Mononuclear cell (primary cell): Measurements from ENCODE around the gene MAPK14. TPM values are rescaled to one million over a fixed set of nuclear protein-coding genes. Genes with fewer than 3 reads are reported as not detected.

Experiments used
- H3K27me3 ChIP-seq: 2 replicates; pipeline ENCODE4 v1.6.0; 2011; ENCODE audit warnings: low read length, control low read depth; ENCODE audit not compliant: insufficient read depth
- H3K4me1 ChIP-seq: 2 replicates; pipeline ENCODE4 v1.5.1; 2011; ENCODE audit warnings: mild to moderate bottlenecking, low read length, control low read depth; ENCODE audit not compliant: insufficient read depth
- H3K4me3 ChIP-seq: 2 replicates; pipeline ENCODE4 v1.5.1; 2011; ENCODE audit warnings: mild to moderate bottlenecking, low read length, moderate library complexity
- H3K9me3 ChIP-seq: 2 replicates; pipeline ENCODE4 v1.5.1; 2011; ENCODE audit warnings: low read depth, mild to moderate bottlenecking, control low read depth, low read length
- total RNA-seq: library from RNA; depleted of rRNA; stranded (reverse); fragments of >200 nt; gene quantifications from one replicate; pipeline ENCODE4 v1.2.3, GENCODE V29; 2012

Gene MAPK14
- total RNA-seq, 1 donor = 86.9 TPM

DNA sequence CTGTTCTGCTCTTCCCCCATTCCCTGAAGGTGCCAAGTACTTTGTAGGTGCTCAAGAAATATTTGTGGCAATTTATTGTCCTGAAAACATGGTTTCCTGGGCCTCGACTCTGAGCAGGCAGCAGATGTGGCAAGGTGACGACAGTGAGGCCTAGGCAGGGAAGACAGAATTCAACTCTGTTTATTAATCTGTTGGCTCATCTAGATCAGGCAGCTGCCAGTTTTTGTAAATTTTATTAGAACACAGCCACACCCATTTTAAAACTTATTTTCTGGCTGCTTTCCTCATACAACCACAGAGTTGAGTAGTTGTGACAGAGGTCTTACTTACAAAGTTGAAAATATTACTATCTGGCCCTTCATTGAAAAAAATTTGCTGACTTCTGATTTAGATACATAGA lies 24.5 kb downstream of the MAPK14 start:
- no peaks in the 10 kb centered on the region for H3K27me3 ChIP-seq
- H3K4me3 ChIP-seq = no peak overlapping the region
- H3K4me1 ChIP-seq = peaks cover 47% of the 10 kb centered on the region
- no peaks in the 10 kb centered on the region for H3K9me3 ChIP-seq

DNA sequence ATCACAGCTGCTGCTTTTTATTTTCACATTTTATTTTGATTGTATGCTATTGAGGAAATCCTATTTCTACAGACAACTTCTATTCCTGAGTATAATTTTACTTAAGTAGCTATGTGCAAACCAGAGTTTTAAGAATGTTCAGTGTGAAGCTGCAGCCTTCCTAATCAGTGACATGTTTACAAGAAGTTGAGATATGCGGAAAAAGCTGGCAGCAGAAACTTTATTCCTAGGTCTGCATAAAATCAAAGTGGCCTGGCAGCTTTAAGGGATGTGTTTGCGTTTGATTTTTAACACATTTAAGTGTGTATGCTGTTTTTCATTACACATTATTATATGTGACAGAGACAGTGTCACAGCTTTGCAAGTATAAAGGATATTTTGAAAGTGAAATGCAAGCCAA lies 26.3 kb downstream of the MAPK14 start:
- Histone ChIP-seq H3K27me3 (no peaks in the 10 kb centered on the region), H3K4me3 (no peak overlapping the region), H3K4me1 (peaks cover 31% of the 10 kb centered on the region), H3K9me3 (no peaks in the 10 kb centered on the region)

DNA sequence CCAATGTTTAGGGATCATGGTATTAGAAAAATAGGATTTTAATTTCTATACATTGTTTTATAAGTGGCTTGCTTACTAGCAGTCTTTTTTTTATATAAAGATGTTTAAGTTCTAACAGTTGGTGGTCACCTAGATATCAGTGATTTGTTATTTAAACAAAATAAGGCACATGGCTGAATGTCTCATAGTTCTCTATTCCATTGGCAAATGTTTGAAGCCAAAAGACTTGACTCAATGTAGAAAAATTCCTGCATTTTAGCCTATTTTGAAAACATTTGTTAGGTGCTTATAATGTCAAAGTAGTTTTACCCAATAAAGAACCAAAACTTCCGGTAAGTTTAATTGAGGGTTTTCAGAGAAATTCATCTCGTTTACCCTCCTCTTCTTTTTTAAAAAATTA lies 26.8 kb downstream of the MAPK14 start:
- Histone ChIP-seq H3K4me1 (peaks cover 25% of the 10 kb centered on the region), H3K27me3 (no peaks in the 10 kb centered on the region), H3K4me3 (no peak overlapping the region), H3K9me3 (no peaks in the 10 kb centered on the region)

DNA sequence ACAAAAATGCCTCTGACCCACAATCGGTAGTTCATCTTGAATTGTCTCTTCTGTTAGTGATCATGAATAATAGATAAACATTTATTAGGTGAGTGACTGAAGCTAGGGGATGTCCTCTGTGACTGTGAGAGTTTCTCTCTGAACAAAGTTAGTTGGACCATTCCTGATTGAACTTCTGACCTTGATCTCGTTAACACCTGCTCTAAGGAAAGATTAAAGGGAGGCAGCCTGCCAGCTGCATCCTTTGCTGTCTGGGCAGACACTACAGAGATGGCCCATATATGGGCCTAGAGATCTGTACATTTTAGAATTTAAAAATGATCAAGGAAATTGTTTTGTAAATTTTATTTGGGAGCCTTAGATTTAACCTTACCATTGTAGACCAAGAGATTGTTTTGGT lies 27.3 kb downstream of the MAPK14 start:
- Histone ChIP-seq H3K27me3 (no peaks in the 10 kb centered on the region), H3K9me3 (no peaks in the 10 kb centered on the region), H3K4me3 (no peak overlapping the region), H3K4me1 (peaks cover 20% of the 10 kb centered on the region)

DNA sequence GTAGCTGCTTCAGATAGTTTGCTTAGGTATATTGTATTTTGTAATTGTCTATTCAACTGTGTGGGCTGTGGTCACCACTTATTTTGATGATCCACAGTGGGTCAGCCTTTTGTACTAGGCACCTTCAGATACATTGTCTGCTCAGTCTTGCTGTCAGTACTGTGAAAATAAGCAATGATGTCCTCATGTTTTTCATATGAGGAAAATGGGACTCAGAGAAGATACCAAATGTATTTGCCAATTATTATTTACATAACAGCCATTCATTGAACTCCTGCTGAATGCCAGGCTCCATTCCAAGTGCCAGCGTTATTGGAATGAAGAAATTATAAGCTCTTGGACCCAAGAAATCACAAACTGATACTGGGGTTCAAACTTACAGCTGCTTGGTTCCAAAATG lies 28.6 kb downstream of the MAPK14 start:
- Histone ChIP-seq H3K4me1 (peaks cover 8% of the 10 kb centered on the region), H3K27me3 (no peaks in the 10 kb centered on the region), H3K4me3 (no peak overlapping the region), H3K9me3 (no peaks in the 10 kb centered on the region)

DNA sequence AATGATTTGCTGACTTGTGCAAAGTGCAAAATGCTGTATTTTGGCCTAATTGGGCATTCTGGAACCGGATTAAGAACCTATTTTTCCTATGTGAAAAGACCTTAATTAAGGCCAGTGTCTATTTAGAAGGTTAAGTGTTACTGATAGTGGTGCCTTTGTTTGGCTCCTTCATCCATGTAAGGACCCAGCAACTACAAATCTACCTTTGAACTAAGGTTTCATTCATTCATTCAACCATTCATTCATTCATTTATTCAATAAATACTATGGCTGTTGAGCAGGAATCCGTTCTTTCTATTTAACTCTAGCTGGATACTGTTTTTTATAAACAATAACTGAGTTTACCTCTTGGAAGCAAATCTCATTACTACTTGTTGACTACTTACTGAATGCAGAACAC lies 33.6 kb downstream of the MAPK14 start:
- Histone ChIP-seq H3K27me3 (no peaks in the 10 kb centered on the region), H3K4me3 (no peak overlapping the region), H3K9me3 (no peaks in the 10 kb centered on the region), H3K4me1 (no peaks in the 10 kb centered on the region)

DNA sequence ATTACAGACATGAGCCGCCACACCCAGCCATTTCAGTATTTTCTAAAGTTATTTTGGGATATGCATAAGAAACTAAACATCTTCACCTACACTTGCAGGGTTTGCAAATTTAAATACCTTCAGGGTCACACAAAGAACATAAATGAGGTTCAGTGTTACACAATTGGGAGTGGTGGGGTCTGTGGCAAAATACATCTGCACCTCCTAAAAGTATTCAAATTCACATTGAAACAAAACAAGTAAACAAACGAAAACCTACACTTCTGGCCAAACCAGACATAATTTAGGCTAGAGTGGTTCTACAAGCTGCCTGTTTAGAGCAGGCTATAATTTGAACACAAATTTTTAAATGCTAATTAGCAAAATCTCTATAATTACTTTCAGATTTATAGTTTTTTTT lies 34.6 kb downstream of the MAPK14 start:
- Histone ChIP-seq H3K9me3 (no peaks in the 10 kb centered on the region), H3K4me3 (no peak overlapping the region), H3K27me3 (no peaks in the 10 kb centered on the region), H3K4me1 (no peaks in the 10 kb centered on the region)

DNA sequence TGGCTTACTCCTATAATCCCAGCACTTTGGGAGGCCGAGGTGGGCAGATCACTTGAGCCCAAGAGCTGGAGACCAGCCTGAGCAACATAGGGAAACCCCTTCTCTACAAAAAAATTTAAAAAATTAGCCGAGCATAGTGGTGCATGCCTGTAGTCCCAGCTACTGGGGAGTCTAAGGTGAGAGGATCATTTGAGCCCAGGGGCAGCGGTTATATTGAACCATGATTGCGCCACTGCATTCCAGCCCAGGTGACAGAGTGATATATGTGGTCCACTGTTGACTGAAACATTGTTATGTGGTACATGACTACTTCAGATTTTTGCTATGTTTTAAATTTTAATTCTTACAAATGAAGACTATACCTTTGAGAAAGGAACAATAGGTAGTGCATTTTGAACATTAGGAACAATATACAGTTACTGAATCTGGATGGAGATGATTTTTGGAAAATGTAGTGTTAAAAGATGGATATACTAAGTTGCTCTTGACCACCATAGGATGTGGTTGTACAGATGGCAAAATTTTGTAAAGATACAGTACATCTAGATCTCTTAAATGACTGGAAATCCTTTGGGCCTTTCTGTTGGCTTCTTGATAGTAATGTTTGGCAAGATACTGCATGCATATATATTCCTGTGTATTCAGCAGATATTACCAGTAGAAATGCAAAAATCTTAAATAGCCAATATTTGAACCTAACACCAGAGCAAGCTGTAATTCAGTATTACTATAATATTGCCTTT lies 35.9 kb downstream of the MAPK14 start:
- Histone ChIP-seq H3K27me3 (no peaks in the 10 kb centered on the region), H3K9me3 (no peaks in the 10 kb centered on the region), H3K4me3 (no peak overlapping the region), H3K4me1 (peaks cover 3% of the 10 kb centered on the region)

DNA sequence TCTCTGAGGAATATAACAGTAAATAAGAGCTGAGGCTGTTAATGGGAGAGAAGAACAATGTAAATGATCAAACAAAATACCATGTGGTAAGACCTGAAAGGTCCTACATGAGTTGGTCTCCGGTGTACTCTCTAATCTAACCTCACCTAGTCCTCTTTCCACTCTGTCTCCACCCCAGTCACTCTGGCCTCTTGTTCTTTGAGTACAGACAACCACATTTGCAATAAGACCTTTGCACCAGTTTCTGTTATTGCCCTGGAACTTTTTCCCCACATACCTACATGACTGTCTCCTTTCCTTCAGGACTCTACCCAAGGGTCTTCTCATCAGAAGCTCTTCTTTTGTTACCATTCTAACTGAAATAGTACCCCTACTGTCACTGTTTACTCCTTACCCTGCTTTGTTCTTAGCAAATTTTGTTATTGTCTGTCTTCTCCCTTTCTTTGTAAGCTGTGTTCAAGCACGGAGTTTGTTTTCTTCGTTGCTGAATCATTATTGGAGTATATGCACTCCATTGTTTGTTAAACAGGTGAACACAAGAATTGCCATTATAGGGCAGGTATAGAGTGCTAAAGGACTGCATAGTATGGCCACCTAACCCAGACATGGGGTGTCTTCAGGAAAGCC lies 37.3 kb downstream of the MAPK14 start:
- H3K9me3 ChIP-seq = no peaks in the 10 kb centered on the region
- no peaks in the 10 kb centered on the region for H3K27me3 ChIP-seq
- peaks cover 3% of the 10 kb centered on the region for H3K4me1 ChIP-seq
- no peak overlapping the region for H3K4me3 ChIP-seq

DNA sequence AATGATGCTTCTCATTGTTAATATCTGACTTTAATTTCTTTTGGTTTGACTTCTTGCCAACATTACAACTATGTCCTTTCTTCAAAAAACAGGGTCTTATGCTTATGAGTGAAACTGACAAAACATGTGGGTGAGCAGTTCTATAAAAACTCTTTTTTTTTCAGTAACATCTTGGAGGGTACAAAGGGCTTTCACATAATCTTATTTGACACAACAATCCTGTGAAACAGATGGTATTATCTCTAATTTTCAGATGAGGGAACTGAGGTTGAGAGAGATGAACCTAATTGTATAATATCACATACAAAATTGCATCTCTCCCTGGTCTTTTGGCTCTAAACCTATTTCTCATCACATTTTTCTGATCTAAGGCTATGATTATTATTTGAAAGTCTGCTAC lies 38.3 kb downstream of the MAPK14 start:
- H3K4me3 ChIP-seq = no peak overlapping the region
- no peaks in the 10 kb centered on the region for H3K9me3 ChIP-seq
- H3K27me3 ChIP-seq = no peaks in the 10 kb centered on the region
- peaks cover 3% of the 10 kb centered on the region for H3K4me1 ChIP-seq

DNA sequence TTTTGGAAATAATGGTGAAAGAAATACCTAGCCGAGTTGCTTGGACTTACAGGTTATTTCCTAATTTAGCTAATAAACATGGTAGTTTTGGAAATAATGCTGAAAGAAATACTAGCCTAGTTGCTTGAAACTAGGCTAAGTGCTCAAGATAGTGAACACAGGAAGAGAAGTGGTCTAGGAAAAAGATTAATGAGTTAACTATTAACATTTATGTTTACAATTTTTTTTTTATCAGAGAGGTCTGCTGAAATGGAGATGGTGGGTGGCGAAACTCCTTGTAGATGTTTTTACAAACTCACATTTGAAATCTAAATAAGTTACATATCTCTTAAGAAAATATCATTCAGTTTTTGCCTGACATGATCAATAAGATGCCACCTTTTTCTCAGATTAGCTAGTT lies 39.2 kb downstream of the MAPK14 start:
- Histone ChIP-seq H3K9me3 (no peaks in the 10 kb centered on the region), H3K4me1 (peaks cover 4% of the 10 kb centered on the region), H3K27me3 (no peaks in the 10 kb centered on the region), H3K4me3 (no peak overlapping the region)

DNA sequence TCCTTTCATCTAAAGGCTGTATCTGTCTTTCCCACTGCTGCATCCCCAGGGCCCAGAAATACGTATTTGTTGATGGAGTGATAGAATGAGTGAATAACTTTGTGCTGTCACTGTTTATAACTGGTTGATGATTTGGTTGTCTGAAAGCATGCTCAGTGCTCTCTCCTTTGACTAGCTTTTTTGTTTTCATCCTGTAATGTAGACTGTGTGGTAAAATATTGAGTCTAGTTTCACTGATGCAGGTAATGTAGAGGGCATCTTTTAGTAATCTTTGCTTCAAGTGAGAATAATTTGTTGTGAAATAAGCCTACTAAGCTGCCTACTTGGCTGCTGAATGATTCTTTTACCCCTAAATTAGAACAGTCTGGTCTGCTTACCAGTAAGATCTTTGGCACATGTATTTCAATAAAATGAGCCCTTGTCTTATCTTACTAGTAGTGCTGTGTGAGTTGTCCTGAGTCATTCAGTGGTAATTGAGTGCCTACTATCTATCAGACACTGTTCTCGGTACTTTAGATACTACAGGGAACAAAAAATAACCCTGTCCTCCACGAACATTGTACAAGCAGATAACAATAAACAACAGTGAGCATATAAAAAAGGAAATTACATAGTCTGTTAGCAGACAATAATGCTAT lies 39.9 kb downstream of the MAPK14 start:
- Histone ChIP-seq H3K4me3 (no peak overlapping the region), H3K9me3 (no peaks in the 10 kb centered on the region), H3K4me1 (peaks cover 11% of the 10 kb centered on the region), H3K27me3 (no peaks in the 10 kb centered on the region)

DNA sequence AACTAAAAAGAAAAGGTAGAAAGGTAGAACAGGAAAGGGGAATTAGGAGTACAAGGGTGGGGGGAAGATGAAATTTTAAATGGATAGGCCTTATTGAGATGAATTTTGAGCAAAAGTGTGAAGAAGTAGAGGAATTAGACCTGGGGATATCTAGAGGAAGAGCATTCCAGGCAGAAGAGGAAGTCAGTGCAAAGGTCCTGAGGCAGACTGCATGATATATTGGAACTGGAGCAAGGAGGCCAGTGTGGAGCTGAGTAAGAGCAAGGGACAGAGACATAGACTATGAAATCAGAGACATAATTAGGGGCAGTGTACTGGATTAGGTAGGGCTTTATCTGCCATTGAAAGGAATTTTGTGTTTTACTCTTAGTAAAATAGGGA lies 40.4 kb downstream of the MAPK14 start:
- H3K4me3 ChIP-seq = no peak overlapping the region
- H3K4me1 ChIP-seq = peaks cover 11% of the 10 kb centered on the region
- no peaks in the 10 kb centered on the region for H3K9me3 ChIP-seq

DNA sequence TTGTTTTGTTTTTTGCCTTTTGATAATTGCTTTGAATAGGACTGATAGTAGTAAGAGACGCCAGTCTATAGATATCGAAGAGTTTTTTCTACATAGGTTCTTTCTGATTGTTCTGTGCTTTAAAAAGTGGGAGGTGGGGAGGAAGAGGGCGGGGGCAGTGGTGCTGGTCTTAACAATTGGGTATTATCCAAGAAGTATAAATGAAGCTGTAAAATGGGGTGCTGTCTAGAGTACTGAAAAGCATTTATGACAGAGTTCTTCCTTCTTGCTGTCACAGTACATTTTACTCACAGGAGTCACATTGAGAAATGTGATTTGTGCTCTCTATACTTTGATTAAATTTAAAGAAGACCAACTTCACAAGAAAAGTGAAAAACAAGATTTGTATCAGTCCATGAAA lies 41.0 kb downstream of the MAPK14 start:
- no peaks in the 10 kb centered on the region for H3K27me3 ChIP-seq
- no peak overlapping the region for H3K4me3 ChIP-seq
- no peaks in the 10 kb centered on the region for H3K9me3 ChIP-seq
- peaks cover 11% of the 10 kb centered on the region for H3K4me1 ChIP-seq

More for the DNA sequence above, 40.4 kb downstream of the MAPK14 start:
- no peaks in the 10 kb centered on the region for H3K27me3 ChIP-seq

DNA sequence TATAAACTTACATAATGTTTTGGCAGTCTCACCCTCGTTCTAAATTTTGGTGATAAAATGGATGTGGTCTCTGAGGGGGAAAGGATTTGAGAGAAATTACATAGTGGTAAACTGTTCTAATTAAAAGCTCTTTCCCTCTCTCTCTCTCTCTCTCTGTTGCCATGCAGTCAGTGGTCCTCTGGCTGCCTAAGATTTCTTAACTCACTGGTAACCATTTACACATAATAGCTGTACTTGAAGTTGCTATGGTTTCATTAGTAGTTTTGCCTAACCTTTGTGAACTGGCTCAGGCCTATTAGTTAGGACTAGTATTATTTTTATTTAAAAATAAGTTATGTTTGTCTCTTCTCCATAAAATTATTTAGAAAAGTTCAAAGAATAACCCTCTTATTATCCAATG lies 42.0 kb downstream of the MAPK14 start:
- Histone ChIP-seq H3K9me3 (no peaks in the 10 kb centered on the region), H3K4me1 (peaks cover 11% of the 10 kb centered on the region), H3K27me3 (no peaks in the 10 kb centered on the region), H3K4me3 (no peak overlapping the region)

DNA sequence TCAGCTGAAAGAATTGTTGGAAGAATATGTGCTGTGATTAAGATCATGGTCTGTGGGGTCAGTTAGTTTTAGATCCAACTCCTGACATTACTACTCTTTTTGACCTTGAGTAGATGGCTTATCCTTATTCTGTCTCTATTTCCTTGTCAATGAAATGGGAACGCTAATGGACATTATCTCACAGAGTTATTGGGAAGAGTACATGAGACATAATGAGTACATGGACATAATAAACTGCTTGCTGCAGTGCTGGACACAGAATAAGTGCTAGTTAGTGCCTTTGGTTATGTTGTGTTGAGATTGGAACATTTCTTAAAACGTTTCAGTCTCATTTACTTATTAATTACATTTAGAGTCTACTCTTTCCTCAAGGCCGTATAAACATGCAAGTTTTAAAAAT lies 42.6 kb downstream of the MAPK14 start:
- peaks cover 11% of the 10 kb centered on the region for H3K4me1 ChIP-seq
- H3K4me3 ChIP-seq = no peak overlapping the region
- H3K27me3 ChIP-seq = no peaks in the 10 kb centered on the region
- H3K9me3 ChIP-seq = no peaks in the 10 kb centered on the region
